ENCODE results near the gene DMWD. TPM values are rescaled to one million over a fixed set of nuclear protein-coding genes. Genes with fewer than 3 reads are reported as not detected.

DMWD gene
- total RNA-seq = 48.2 TPM

GRCh38 chr19:45792470-45793177, at the start of gene DMWD:
Gene DMWD (minus strand): TSS chr19:45792845. CDS start chr19:45792756, 89 bp downstream.

GRCh38 chr19:45814851-45815480, 22.3 kb upstream of the DMWD start, which contains the start of gene RSPH6A:
Gene RSPH6A (minus strand): TSS chr19:45815308. CDS start chr19:45815176, 132 bp downstream.

GRCh38 chr19:45782162-45782691, 10.4 kb downstream of the DMWD start, which contains the start of gene DMPK:
Gene DMPK (minus strand): TSS chr19:45782490. CDS start chr19:45782352, 138 bp downstream.

GRCh38 chr19:45768984-45769782, 23.5 kb downstream of the DMWD start, which contains the start of gene SIX5:
Gene SIX5 (minus strand): TSS chr19:45769252. CDS start chr19:45768844, 408 bp downstream.

GRCh38 chr19:45733160-45733810, 59.4 kb downstream of the DMWD start, which contains the start of gene MEIOSIN:
Gene MEIOSIN (plus strand): TSS chr19:45733439. CDS start chr19:45735377, 1,938 bp downstream.

Other genes starting within 250 kb of the DMWD start
- 4.8 TPM for gene OPA3, start 208.0 kb downstream of the DMWD start, total RNA-seq
- 0.23 TPM for gene GPR4, start 190.6 kb downstream of the DMWD start, total RNA-seq
- gene EML2, start 153.4 kb downstream of the DMWD start, total RNA-seq = 42.2 TPM
- gene GIPR, start 124.6 kb downstream of the DMWD start, total RNA-seq = not detected
- 132 TPM for gene SNRPD2, start 100.9 kb downstream of the DMWD start, total RNA-seq
- gene QPCTL, start 100.2 kb downstream of the DMWD start, total RNA-seq = 4.4 TPM
- 7.8 TPM for gene FBXO46, start 61.9 kb downstream of the DMWD start, total RNA-seq
- gene MEIOSIN, start 59.4 kb downstream of the DMWD start, total RNA-seq = not detected
- 1.8 TPM for gene SIX5, start 23.6 kb downstream of the DMWD start, total RNA-seq
- 20.3 TPM for gene DMPK, start 10.4 kb downstream of the DMWD start, total RNA-seq
- gene RSPH6A, start 22.5 kb upstream of the DMWD start, total RNA-seq = 0.23 TPM
- gene SYMPK, start 70.3 kb upstream of the DMWD start, total RNA-seq = 19.6 TPM
- gene FOXA3, start 71.5 kb upstream of the DMWD start, total RNA-seq = not detected
- 28.4 TPM for gene IRF2BP1, start 93.3 kb upstream of the DMWD start, total RNA-seq
- 1.4 TPM for gene MYPOP, start 109.8 kb upstream of the DMWD start, total RNA-seq
- not detected for gene NANOS2, start 121.9 kb upstream of the DMWD start, total RNA-seq
- 15.9 TPM for gene NOVA2, start 181.0 kb upstream of the DMWD start, total RNA-seq
- gene CCDC61, start 202.6 kb upstream of the DMWD start, total RNA-seq = 6.7 TPM
- gene PGLYRP1, start 230.2 kb upstream of the DMWD start, total RNA-seq = not detected
- 3.9 TPM for gene IGFL4, start 248.2 kb upstream of the DMWD start, total RNA-seq

Data from diencephalon (tissue), 1 donor.